Measurements from ENCODE around the gene ENKUR. TPM values are rescaled to one million over a fixed set of nuclear protein-coding genes. Genes with fewer than 3 reads are reported as not detected.

The ENKUR gene
- total and polyA plus RNA-seq, 10 donors = 0.03 to 1.1 (median 0.32) TPM; not detected in 3

- Histone ChIP-seq H3K27ac (peak overlapping the region; percentile 64 to 84 (median 78)), H3K4me3 (peak overlapping the region; percentile 38 to 79 (median 52)), H3K36me3 (no peaks in the 10 kb centered on the region), H3K9me3 (no peaks in the 10 kb centered on the region), H3K4me1 (peaks cover 0 to 29% (median 16%) of the 10 kb centered on the region in 6 donors), H3K27me3 (replicated peaks in 1 of 7) (peaks cover 0 to 19% (median 0%) of the 10 kb centered on the region in 7 donors)
- DNase-seq = no peak
- 48 to 66% (median 61%) methylated on average over 10 of the region's 10 CpGs for WGBS, 5 donors
- peak in 1 of 3 donors; percentile 52 for TF ChIP-seq POLR2AphosphoS5 (IDR thresholded peaks at IDR 0.05)
- no peak for TF ChIP-seq POLR2A (IDR thresholded peaks at IDR 0.05)
- no peak for TF ChIP-seq CTCF (IDR thresholded peaks at IDR 0.05 in 8 of 11, conservative IDR thresholded peaks at IDR 0.05 in 3 of 11)
- intact Hi-C loops (cut with DNase I; ENCODE audit: low total_unique reads) = no loop called here
These were observed 64.5 kb downstream of the ENKUR start for GRCh38 chr10:24951201-24952142.

- WGBS, 5 donors = 78 to 87% (median 83%) methylated on average over 5 of the region's 5 CpGs
- Histone ChIP-seq H3K27ac (peak overlapping the region in 2 of 8 donors; percentile 83 to 84), H3K4me3 (no peak overlapping the region), H3K36me3 (no peaks in the 10 kb centered on the region), H3K27me3 (replicated peaks in 1 of 7) (peaks cover 0 to 19% (median 0%) of the 10 kb centered on the region in 7 donors), H3K4me1 (peaks cover 0 to 29% (median 16%) of the 10 kb centered on the region in 6 donors), H3K9me3 (no peaks in the 10 kb centered on the region)
- TF ChIP-seq POLR2AphosphoS5 (IDR thresholded peaks at IDR 0.05) (no peak), CTCF (IDR thresholded peaks at IDR 0.05 in 8 of 11, conservative IDR thresholded peaks at IDR 0.05 in 3 of 11) (no peak), POLR2A (IDR thresholded peaks at IDR 0.05) (no peak)
- intact Hi-C loops (cut with DNase I; ENCODE audit: low total_unique reads) = no loop called here
- DNase-seq = no peak
These were observed 65.5 kb downstream of the ENKUR start for GRCh38 chr10:24950439-24950838.

DNA sequence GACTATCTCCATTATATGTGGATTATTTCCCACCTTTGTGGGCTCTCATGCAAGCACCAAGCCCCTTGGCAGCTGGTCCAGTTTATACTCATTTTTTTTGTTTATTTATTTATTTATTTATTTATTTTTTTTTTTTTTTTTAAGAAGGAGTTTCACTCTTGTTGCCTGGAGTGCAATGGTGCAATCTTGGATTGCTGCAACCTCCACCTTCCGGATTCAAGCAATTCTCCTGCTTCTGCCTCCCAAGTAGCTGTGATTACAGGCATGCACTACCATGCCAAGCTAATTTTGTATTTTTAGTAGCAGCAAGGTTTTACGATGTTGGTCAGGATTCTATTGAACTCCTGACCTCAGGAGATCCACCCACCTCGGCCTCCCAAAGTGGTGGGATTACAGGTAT, 66.3 kb downstream of the ENKUR start:
- no peak for TF ChIP-seq POLR2A (IDR thresholded peaks at IDR 0.05)
- H3K27me3 ChIP-seq (replicated peaks in 1 of 7) = peaks cover 0 to 19% (median 0%) of the 10 kb centered on the region in 7 donors
- no peak for DNase-seq
- H3K36me3 ChIP-seq = no peaks in the 10 kb centered on the region
- no peak overlapping the region for H3K4me3 ChIP-seq
- peaks cover 0 to 29% (median 16%) of the 10 kb centered on the region in 6 donors for H3K4me1 ChIP-seq
- H3K27ac ChIP-seq = no peak overlapping the region
- WGBS, 5 donors = 75 to 94% (median 89%) methylated on average over 3 of the region's 3 CpGs
- intact Hi-C loops (cut with DNase I; ENCODE audit: low total_unique reads) = no loop called here
- no peaks in the 10 kb centered on the region for H3K9me3 ChIP-seq

DNA sequence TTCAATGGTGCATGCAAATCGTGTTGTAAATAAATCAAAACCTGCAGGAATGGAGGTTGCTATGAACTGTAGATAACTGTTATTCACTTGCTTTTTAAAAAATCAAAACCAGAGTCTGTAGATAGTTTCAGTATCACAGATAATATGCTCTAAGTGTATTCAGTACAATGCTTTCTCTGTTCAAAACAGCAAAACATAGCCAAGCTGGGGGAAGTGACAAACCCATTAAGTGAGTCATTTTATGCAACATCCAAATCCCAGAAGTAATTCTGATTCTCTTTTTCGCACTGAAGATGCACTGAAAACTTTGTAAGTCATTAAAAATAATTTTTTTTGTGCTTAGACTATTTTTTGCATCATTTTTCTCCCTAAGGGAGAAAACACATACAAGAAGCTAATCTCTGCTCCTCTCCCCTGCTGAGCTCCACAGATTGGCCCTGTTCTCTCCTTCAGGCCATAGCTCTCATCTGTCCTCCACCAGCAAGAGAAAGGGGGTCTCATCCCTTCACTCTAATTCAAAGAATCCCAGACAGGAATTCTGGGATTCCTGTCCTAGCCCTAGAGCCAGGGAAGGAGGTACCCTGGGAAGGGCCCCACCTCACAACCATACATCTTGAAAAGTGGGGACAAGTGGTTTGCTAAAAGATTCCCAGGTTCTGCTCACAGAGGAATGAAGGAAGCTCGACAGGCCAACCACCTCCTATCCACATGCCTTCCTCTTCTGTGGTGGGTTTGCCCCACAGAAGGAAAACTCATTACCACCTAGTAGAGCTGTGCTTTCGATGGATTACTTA, 68.5 kb downstream of the ENKUR start:
- WGBS, 5 donors = 68 to 86% (median 73%) methylated on average over 4 of the region's 4 CpGs
- no peak overlapping the region for H3K4me3 ChIP-seq
- no peaks in the 10 kb centered on the region for H3K36me3 ChIP-seq
- peaks cover 0 to 17% (median 9%) of the 10 kb centered on the region in 6 donors for H3K4me1 ChIP-seq
- TF ChIP-seq POLR2A (IDR thresholded peaks at IDR 0.05) = no peak
- TF ChIP-seq CTCF (IDR thresholded peaks at IDR 0.05 in 8 of 11, conservative IDR thresholded peaks at IDR 0.05 in 3 of 11) = no peak
- no peak for TF ChIP-seq POLR2AphosphoS5 (IDR thresholded peaks at IDR 0.05)
- H3K9me3 ChIP-seq = no peaks in the 10 kb centered on the region
- peak overlapping the region in 1 of 8 donors; percentile 14 for H3K27ac ChIP-seq
- intact Hi-C loops (cut with DNase I; ENCODE audit: low total_unique reads) = no loop called here
- no peak for DNase-seq
- H3K27me3 ChIP-seq (replicated peaks in 1 of 7) = peaks cover 0 to 10% (median 0%) of the 10 kb centered on the region in 7 donors
